ENCODE measurements around the gene MYMX.

DNA sequence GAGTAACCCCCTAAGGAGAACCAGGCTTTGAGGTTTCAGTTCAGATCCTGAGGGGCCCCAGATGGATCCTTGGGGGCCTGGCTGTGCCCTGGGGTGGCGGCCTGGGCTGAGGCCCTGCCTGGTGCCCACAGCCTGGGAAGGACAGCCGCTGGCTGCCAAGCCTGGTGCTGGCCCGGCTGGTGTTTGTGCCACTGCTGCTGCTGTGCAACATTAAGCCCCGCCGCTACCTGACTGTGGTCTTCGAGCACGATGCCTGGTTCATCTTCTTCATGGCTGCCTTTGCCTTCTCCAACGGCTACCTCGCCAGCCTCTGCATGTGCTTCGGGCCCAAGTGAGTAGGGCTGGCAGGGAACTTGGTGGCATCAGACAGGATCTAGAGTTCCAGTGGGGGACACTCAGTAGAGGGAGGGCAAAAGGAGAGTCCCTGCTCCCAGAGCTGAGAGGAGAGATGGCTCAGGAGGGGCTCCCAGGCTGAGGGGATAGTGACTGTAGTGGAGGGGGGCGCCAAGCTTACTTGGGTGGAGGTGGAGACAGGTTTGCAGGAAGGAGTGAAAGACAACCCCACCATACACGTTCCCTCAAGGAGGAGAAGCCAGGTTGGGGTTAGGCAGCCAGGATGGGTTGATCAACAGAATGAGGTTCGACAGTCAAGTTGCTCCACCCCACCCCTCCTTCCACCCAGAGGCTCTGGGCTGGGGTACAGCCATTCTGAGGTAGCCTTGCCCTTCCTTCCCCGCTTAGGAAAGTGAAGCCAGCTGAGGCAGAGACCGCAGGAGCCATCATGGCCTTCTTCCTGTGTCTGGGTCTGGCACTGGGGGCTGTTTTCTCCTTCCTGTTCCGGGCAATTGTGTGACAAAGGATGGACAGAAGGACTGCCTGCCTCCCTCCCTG is 16.2 kb downstream of the MYMX start:
- TF ChIP-seq, protein P1, sequence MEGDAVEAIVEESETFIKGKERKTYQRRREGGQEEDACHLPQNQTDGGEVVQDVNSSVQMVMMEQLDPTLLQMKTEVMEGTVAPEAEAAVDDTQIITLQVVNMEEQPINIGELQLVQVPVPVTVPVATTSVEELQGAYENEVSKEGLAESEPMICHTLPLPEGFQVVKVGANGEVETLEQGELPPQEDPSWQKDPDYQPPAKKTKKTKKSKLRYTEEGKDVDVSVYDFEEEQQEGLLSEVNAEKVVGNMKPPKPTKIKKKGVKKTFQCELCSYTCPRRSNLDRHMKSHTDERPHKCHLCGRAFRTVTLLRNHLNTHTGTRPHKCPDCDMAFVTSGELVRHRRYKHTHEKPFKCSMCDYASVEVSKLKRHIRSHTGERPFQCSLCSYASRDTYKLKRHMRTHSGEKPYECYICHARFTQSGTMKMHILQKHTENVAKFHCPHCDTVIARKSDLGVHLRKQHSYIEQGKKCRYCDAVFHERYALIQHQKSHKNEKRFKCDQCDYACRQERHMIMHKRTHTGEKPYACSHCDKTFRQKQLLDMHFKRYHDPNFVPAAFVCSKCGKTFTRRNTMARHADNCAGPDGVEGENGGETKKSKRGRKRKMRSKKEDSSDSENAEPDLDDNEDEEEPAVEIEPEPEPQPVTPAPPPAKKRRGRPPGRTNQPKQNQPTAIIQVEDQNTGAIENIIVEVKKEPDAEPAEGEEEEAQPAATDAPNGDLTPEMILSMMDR (IDR thresholded peaks at IDR 0.05) = no peak
- no peak for TF ChIP-seq POLR2A (IDR thresholded peaks at IDR 0.05)
